DOHH2 (cell line): Measurements from ENCODE around the gene RSU1.

ENCODE experiments used
- EZH2phosphoT487 ChIP-seq: fragments of 200-600 bp; sonication (generic); IDR thresholded peaks from 2 replicates; pipeline ENCODE4 v1.6.1; 2017; ENCODE audit warnings: borderline replicate concordance, mild to moderate bottlenecking, antibody characterized with exemption, low read length, moderate library complexity, mixed read lengths
- TF ChIP-seq, protein P1 (sequence below): fragments of 200-600 bp; sonication (generic); IDR thresholded peaks from one replicate; pipeline ENCODE4 v1.5.1; 2014; ENCODE audit warnings: antibody characterized with exemption, mild to moderate bottlenecking, low read depth, low read length; ENCODE audit not compliant: poor library complexity, severe bottlenecking

DNA sequence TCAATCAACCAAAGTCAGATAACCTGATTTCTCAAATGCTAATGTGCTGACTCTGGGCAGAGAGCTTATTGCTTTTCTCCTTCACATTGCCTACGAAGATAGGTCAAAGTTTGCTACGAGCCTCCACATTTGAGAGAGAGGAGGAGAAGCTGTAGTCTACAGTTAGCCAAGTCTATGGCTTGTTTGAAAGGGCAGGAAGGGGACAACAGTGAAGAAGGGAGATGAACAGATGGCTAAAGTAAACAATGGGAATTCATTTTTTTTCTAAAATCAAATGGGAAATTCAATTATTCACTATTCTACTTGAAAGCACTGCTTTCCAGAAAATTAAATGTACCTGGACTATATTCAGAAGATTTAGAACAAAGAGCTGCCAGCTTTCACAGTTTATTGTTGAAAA, 168.9 kb downstream of the RSU1 start:
- TF ChIP-seq, protein P1, sequence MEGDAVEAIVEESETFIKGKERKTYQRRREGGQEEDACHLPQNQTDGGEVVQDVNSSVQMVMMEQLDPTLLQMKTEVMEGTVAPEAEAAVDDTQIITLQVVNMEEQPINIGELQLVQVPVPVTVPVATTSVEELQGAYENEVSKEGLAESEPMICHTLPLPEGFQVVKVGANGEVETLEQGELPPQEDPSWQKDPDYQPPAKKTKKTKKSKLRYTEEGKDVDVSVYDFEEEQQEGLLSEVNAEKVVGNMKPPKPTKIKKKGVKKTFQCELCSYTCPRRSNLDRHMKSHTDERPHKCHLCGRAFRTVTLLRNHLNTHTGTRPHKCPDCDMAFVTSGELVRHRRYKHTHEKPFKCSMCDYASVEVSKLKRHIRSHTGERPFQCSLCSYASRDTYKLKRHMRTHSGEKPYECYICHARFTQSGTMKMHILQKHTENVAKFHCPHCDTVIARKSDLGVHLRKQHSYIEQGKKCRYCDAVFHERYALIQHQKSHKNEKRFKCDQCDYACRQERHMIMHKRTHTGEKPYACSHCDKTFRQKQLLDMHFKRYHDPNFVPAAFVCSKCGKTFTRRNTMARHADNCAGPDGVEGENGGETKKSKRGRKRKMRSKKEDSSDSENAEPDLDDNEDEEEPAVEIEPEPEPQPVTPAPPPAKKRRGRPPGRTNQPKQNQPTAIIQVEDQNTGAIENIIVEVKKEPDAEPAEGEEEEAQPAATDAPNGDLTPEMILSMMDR = no peak
- TF ChIP-seq EZH2phosphoT487 = no peak
